Aorta (tissue), 5 donors: ENCODE results near the gene KIAA0586. TPM values are rescaled to one million over a fixed set of nuclear protein-coding genes. Genes with fewer than 3 reads are reported as not detected.

Source experiments
- ATAC-seq: fragments of 200-7000 bp; cut with Tn5 transposase; one replicate; pipeline ENCODE4 v1.9.1; 2022; ENCODE audit warnings: moderate library complexity; ENCODE audit not compliant: low FRiP score
- DNase-seq, 2 donors: peaks; one replicate each; pipeline ENCODE4 v3.0.0-alpha.2; 2020
- H3K27ac ChIP-seq, 2 donors: one replicate each; pipeline ENCODE4 v1.5.1; 2013; ENCODE audit warnings: low read length in 2 of 2, mild to moderate bottlenecking in 2 of 2, moderate library complexity in 2 of 2, control low read depth in 1 of 2, inconsistent platforms in 1 of 2, low read depth in 1 of 2
- H3K27me3 ChIP-seq, 2 donors: one replicate each; pipeline ENCODE4 v1.6.1; 2013; ENCODE audit warnings: control low read depth in 1 of 2, low read length in 1 of 2, mild to moderate bottlenecking in 1 of 2, moderate library complexity in 1 of 2; ENCODE audit not compliant: insufficient read depth in 2 of 2, control insufficient read depth in 1 of 2
- H3K36me3 ChIP-seq, 2 donors: one replicate each; pipeline ENCODE4 v1.6.1; 2013; ENCODE audit warnings: control low read depth in 1 of 2, low read length in 1 of 2, mild to moderate bottlenecking in 1 of 2; ENCODE audit not compliant: insufficient read depth in 2 of 2, control insufficient read depth in 1 of 2
- H3K4me1 ChIP-seq, 2 donors: one replicate each; pipeline ENCODE4 v1.6.1; 2013; ENCODE audit warnings: low read length in 2 of 2, control low read depth in 1 of 2, mild to moderate bottlenecking in 1 of 2, moderate library complexity in 1 of 2; ENCODE audit not compliant: insufficient read depth in 2 of 2, control insufficient read depth in 1 of 2
- H3K4me3 ChIP-seq, 2 donors: one replicate each; pipeline ENCODE4 v1.5.1; 2013; ENCODE audit warnings: low read length in 2 of 2, control low read depth in 1 of 2, mild to moderate bottlenecking in 1 of 2
- H3K9me3 ChIP-seq: one replicate; pipeline ENCODE4 v1.6.1; 2013; ENCODE audit warnings: mild to moderate bottlenecking, low read length; ENCODE audit not compliant: control insufficient read depth
- WGBS, 2 donors: extraction: QIAGEN DNeasy Blood & Tissue Kit; methylation state at CpG; one replicate each; pipeline ENCODE4 v1.1.7; 2013; 5-methylcytosine and 5-hydroxymethylcytosine counted together
- intact Hi-C, 2 donors: fragments of 100-400 bp; cut with DNase I; formaldehyde crosslinking; loops; one replicate each; pipeline versions ENCODE4 v1.14.2 to v1.15.0; 2022
- polyA plus RNA-seq, 2 donors: library from polyadenylated mRNA; stranded (reverse); fragments of 200-250 nt; gene quantifications; one replicate each; pipeline ENCODE4 v1.2.3, GENCODE V29; 2013
- total RNA-seq, 2 donors: library from RNA; stranded (reverse); fragmentation: NEBNext Ultra II Directional; extraction: Animal tissue kit (Norgen Biotek cat#: 25700); gene quantifications; one replicate each; pipeline ENCODE4 v1.2.1, GENCODE V29; 2021
- donor health status: healthy with polysubstance abuse.
- donor health status: Bipolar disorder and iron deficiency.
- donor health status: DM: no; HTN: no; CAD: no.
- donor health status: DM: no; HTN: no; CAD: no.
- donor health status: DM: yes; HTN: yes; CAD: no.

KIAA0586 gene
- total and polyA plus RNA-seq, 4 donors = 2.8 to 25.1 (median 13.6) TPM

DNA sequence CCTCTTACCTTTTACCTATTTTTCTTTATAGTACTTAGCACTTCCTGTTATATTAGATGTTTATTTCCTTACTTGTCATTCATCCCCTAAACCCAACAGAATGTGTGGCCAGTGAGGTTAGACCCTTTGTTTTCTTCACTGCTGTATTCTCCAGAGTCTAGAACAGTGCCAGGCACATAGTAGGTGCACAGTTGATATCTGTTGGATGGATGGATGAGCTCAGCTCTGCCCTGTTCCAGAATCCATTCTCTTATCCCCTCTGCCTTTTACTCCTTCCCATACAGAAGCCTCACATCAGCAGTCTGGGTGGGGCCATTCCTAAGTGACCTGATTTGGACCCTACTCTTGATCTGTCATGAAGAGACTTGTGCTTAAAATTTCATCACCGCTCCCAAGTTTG lies 115.7 kb downstream of the KIAA0586 start:
- H3K36me3 ChIP-seq = no peaks in the 10 kb centered on the region
- no peak overlapping the region for H3K4me3 ChIP-seq
- H3K27ac ChIP-seq = no peak overlapping the region
- DNase-seq = no peak
- peaks cover 0 to 1% of the 10 kb centered on the region in 2 donors for H3K4me1 ChIP-seq
- intact Hi-C loops = no loop called here
- ATAC-seq = no peak
- H3K9me3 ChIP-seq = no peaks in the 10 kb centered on the region
- no peaks in the 10 kb centered on the region for H3K27me3 ChIP-seq
- 97 to 100% methylated on average over 1 of the region's 1 CpG for WGBS, 2 donors

- Histone ChIP-seq H3K27me3 (no peaks in the 10 kb centered on the region), H3K36me3 (no peaks in the 10 kb centered on the region), H3K4me1 (peaks cover 0 to 1% of the 10 kb centered on the region in 2 donors), H3K27ac (no peak overlapping the region), H3K9me3 (no peaks in the 10 kb centered on the region), H3K4me3 (no peak overlapping the region)
- intact Hi-C loops = no loop called here
- 89 to 94% methylated on average over 10 of the region's 10 CpGs for WGBS, 2 donors
- DNase-seq = no peak
- no peak for ATAC-seq
Measured at GRCh38 chr14:58547649-58548048, 120.1 kb downstream of the KIAA0586 start.

DNA sequence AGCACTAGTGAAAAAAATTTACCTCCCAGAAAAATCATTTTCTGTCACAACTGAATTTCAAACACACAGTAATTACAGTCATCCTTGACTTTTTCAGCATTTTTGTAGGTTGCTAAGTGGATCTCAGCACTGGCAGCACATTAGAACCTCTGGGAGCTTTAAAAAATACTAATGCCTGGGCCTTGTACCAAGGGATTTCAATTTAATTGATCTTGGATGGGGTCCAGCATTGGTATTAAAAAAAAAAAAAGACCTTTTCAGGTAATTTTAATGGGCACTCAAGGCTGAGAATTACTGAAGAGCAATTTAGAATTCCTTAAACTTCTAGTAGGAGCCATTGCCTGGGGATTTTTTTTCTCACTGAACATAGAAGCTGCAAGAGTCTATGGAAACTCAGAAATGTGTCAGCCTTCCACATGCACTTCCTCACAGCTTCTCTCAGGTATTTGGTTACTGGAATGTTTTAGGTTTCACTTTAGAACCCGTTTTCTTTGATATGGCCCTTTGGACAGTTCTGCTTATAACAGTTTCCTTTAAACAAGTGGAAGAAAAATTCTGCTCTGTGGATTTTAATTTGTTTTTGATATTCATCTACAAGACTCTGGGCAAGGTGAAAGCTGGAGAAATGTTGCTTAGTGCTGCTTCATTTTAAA lies 121.7 kb downstream of the KIAA0586 start:
- peaks cover 0 to 1% of the 10 kb centered on the region in 2 donors for H3K36me3 ChIP-seq
- DNase-seq = no peak
- no peaks in the 10 kb centered on the region for H3K27me3 ChIP-seq
- H3K27ac ChIP-seq = no peak overlapping the region
- intact Hi-C loops = no loop called here
- no peak overlapping the region for H3K4me3 ChIP-seq
- ATAC-seq = no peak
- 13 to 18% methylated on average over 1 of the region's 1 CpG for WGBS, 2 donors
- H3K4me1 ChIP-seq = no peaks in the 10 kb centered on the region
- H3K9me3 ChIP-seq = no peaks in the 10 kb centered on the region

DNA sequence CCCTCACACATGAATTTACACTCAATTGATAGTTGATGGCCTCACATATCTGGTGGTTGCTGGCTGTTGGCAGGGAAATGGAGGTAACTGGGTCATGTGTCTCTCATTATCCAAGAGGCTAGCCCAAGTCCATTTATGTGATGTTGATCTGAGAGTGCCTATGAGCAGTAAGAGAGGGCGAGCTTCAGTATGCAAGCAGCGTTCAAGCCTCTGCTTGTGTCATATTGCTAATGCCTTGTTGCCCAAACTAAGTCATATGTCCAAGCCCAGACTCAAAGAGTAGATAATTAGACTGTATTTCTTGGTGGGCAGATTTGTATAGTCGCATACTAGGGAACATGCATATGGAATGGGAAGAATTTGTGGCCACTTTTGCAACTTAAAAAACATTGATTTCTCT lies 126.4 kb downstream of the KIAA0586 start:
- intact Hi-C loops = no loop called here
- WGBS, 2 donors = 92 to 98% methylated on average over 3 of the region's 3 CpGs
- peaks cover 0 to 1% of the 10 kb centered on the region in 2 donors for H3K36me3 ChIP-seq

GRCh38 chr14:58555647-58556046 lies 128.1 kb downstream of the KIAA0586 start:
- ATAC-seq (no peak), DNase-seq (no peak)
- peaks cover 0 to 1% of the 10 kb centered on the region in 2 donors for H3K36me3 ChIP-seq
- no peak overlapping the region for H3K27ac ChIP-seq
- H3K4me1 ChIP-seq = peaks cover 0 to 4% of the 10 kb centered on the region in 2 donors
- intact Hi-C loops = no loop called here
- H3K27me3 ChIP-seq = no peaks in the 10 kb centered on the region
- H3K9me3 ChIP-seq = no peaks in the 10 kb centered on the region
- H3K4me3 ChIP-seq = no peak overlapping the region

More for the DNA sequence above, 126.4 kb downstream of the KIAA0586 start:
- H3K4me3 ChIP-seq = no peak overlapping the region
- H3K4me1 ChIP-seq = peaks cover 0 to 1% of the 10 kb centered on the region in 2 donors
- H3K9me3 ChIP-seq = no peaks in the 10 kb centered on the region
- no peak for DNase-seq
- ATAC-seq = no peak
- H3K27ac ChIP-seq = no peak overlapping the region
- H3K27me3 ChIP-seq = no peaks in the 10 kb centered on the region

- ATAC-seq (no peak), DNase-seq (no peak)
- H3K4me3 ChIP-seq = no peak overlapping the region
- no peak overlapping the region for H3K27ac ChIP-seq
- intact Hi-C loops = no loop called here
- no peaks in the 10 kb centered on the region for H3K9me3 ChIP-seq
- no peaks in the 10 kb centered on the region for H3K27me3 ChIP-seq
- H3K4me1 ChIP-seq = peaks cover 1 to 4% of the 10 kb centered on the region in 2 donors
- 93% methylated on average over 4 of the region's 4 CpGs for WGBS, 2 donors
- H3K36me3 ChIP-seq = peaks cover 0 to 1% of the 10 kb centered on the region in 2 donors
Measured at GRCh38 chr14:58557242-58557641, 129.7 kb downstream of the KIAA0586 start.

DNA sequence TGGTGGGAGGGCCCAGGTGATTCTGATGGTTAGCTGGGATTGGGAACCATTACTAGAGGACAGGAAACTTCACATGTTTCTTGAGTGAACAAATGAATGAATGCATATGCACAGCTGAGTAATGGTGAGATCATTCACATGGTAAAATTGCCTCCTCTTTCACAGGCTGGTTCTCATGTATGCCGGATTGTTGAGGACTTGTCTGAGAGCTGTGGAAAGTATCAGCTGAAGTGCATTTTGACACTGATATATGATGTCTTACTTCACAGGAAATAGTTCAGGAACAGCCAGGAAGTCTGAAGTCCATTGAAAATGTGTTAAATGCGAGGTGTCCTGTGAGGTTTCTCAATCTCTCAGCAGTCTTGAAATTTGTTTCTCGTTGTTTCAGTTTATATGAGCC lies 132.7 kb downstream of the KIAA0586 start:
- Histone ChIP-seq H3K36me3 (no peaks in the 10 kb centered on the region), H3K27me3 (no peaks in the 10 kb centered on the region), H3K9me3 (no peaks in the 10 kb centered on the region), H3K4me3 (no peak overlapping the region), H3K4me1 (peaks cover 1 to 4% of the 10 kb centered on the region in 2 donors), H3K27ac (no peak overlapping the region)
- ATAC-seq (no peak), DNase-seq (no peak)
- intact Hi-C loops = no loop called here
- WGBS, 2 donors = 8 to 17% methylated on average over 3 of the region's 3 CpGs

GRCh38 chr14:58562141-58562540 lies 134.6 kb downstream of the KIAA0586 start:
- WGBS, 2 donors = 21 to 24% methylated on average over 2 of the region's 2 CpGs
- intact Hi-C loops = no loop called here
- ATAC-seq = no peak
- Histone ChIP-seq H3K9me3 (no peaks in the 10 kb centered on the region), H3K36me3 (no peaks in the 10 kb centered on the region), H3K4me3 (no peak overlapping the region), H3K4me1 (peaks cover 1 to 4% of the 10 kb centered on the region in 2 donors), H3K27ac (no peak overlapping the region), H3K27me3 (no peaks in the 10 kb centered on the region)
- DNase-seq = no peak

GRCh38 chr14:58563978-58564377 lies 136.5 kb downstream of the KIAA0586 start:
- peaks cover 1 to 2% of the 10 kb centered on the region in 2 donors for H3K4me1 ChIP-seq
- 74 to 76% methylated on average over 3 of the region's 3 CpGs for WGBS, 2 donors
- ATAC-seq (no peak), DNase-seq (no peak)
- H3K9me3 ChIP-seq = no peaks in the 10 kb centered on the region
- H3K4me3 ChIP-seq = no peak overlapping the region
- H3K36me3 ChIP-seq = no peaks in the 10 kb centered on the region
- no peak overlapping the region for H3K27ac ChIP-seq
- no peaks in the 10 kb centered on the region for H3K27me3 ChIP-seq
- intact Hi-C loops = no loop called here
